Lower leg skin (tissue), 4 donors: Measurements from ENCODE around the gene ST3GAL4. TPM values are rescaled to one million over a fixed set of nuclear protein-coding genes. Genes with fewer than 3 reads are reported as not detected.

ENCODE experiments used
- DNase-seq, 2 donors: peaks; one replicate each; pipeline ENCODE4 v3.0.0-alpha.2; 2019; ENCODE audit warnings: low spot score in 2 of 2
- H3K4me3 ChIP-seq: fragments of 200-600 bp; sonication (generic); 2 replicates; pipeline ENCODE4 v1.5.1; 2017; ENCODE audit warnings: mild to moderate bottlenecking, low read depth; ENCODE audit not compliant: poor library complexity, severe bottlenecking
- CTCF ChIP-seq, 3 donors: fragments of 450-650 bp; IDR thresholded peaks; one replicate each; pipeline ENCODE4 v1.5.1; 2016; ENCODE audit warnings: antibody characterized with exemption in 3 of 3, mild to moderate bottlenecking in 3 of 3, moderate library complexity in 2 of 3
- POLR2A ChIP-seq, 2 donors: fragments of 450-650 bp; IDR thresholded peaks; one replicate each; pipeline ENCODE4 v1.6.1; 2016 to 2017; ENCODE audit warnings: antibody characterized with exemption in 2 of 2, mild to moderate bottlenecking in 1 of 2, moderate library complexity in 1 of 2
- WGBS, 2 donors: methylation state at CpG; one replicate each; pipeline ENCODE4 v1.1.5; 2018; 5-methylcytosine and 5-hydroxymethylcytosine counted together
- intact Hi-C: fragments of 100-400 bp; cut with DNase I; formaldehyde crosslinking; loops from one replicate; pipeline ENCODE4 v1.15.0; 2023; ENCODE audit warnings: low total_unique reads
- total RNA-seq, 4 donors: library from RNA; depleted of rRNA; stranded (reverse); fragments of >200 nt; gene quantifications; one replicate each; pipeline ENCODE4 v1.1.0, GENCODE V29; 2016

ST3GAL4 gene
- total RNA-seq, 4 donors from 2014 or later: 12.6 to 27.0 (median 17.1) TPM

- 58 to 85% methylated on average over 9 of the region's 9 CpGs for WGBS, 2 donors
- no peak for DNase-seq
- H3K4me3 ChIP-seq: no peak overlapping the region
- intact Hi-C loops: no loop called here
- TF ChIP-seq CTCF (IDR thresholded peaks at IDR 0.05): no peak
- TF ChIP-seq POLR2A (IDR thresholded peaks at IDR 0.05): no peak
These were observed 58.4 kb downstream of the ST3GAL4 start for GRCh38 chr11:126413843-126414405.

- WGBS, 2 donors: 30 to 31% methylated on average over 5 of the region's 5 CpGs
- intact Hi-C loops: no loop called here
- TF ChIP-seq POLR2A (IDR thresholded peaks at IDR 0.05) (no peak), CTCF (IDR thresholded peaks at IDR 0.05) (no peak)
These were observed 59.1 kb downstream of the ST3GAL4 start for GRCh38 chr11:126414615-126415014.

GRCh38 chr11:126415128-126415527 is 59.6 kb downstream of the ST3GAL4 start:
- peak; percentile 84 to 97 for DNase-seq
- intact Hi-C loops: no loop called here
- TF ChIP-seq CTCF (IDR thresholded peaks at IDR 0.05) (no peak), POLR2A (IDR thresholded peaks at IDR 0.05) (no peak)
- 11 to 28% methylated on average over 7 of the region's 7 CpGs for WGBS, 2 donors
- H3K4me3 ChIP-seq: no peak overlapping the region

More at GRCh38 chr11:126414615-126415014, 59.1 kb downstream of the ST3GAL4 start:
- no peak for DNase-seq
- H3K4me3 ChIP-seq: no peak overlapping the region

- H3K4me3 ChIP-seq: no peak overlapping the region
- no peak for DNase-seq
- intact Hi-C loops: no loop called here
- WGBS, 2 donors: 28 to 45% methylated on average over 19 of the region's 19 CpGs
- TF ChIP-seq CTCF (IDR thresholded peaks at IDR 0.05) (no peak), POLR2A (IDR thresholded peaks at IDR 0.05) (no peak)
These were observed 60.4 kb downstream of the ST3GAL4 start for GRCh38 chr11:126415669-126416420.

GRCh38 chr11:126416542-126417090 is 61.1 kb downstream of the ST3GAL4 start:
- peak; percentile 78 to 97 for DNase-seq
- TF ChIP-seq POLR2A (IDR thresholded peaks at IDR 0.05) (no peak), CTCF (IDR thresholded peaks at IDR 0.05) (no peak)
- H3K4me3 ChIP-seq: no peak overlapping the region
- 6 to 7% methylated on average over 19 of the region's 52 CpGs for WGBS, 2 donors
- intact Hi-C loops: no loop called here
